ENCODE data around the gene SYK.

The SYK gene

DNA sequence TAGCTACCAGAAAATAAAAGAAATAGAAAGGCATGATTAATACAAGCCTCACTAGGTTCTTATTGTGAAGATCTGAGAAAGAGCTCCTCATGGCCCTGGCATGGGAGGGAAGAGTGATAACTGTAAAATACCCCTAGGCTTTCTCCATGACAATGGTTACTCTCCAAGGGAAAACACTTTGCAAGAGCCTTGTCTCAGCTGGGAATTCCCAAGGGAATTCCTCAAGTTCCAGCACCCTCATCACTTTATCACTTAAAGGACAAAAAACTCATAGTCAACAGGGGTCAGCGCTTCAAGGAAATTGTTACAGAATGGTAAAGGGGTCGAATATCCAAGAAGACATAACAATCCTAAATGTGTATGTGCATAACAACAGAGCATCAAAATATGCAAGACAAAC is 21.2 kb downstream of the SYK start:
- DNase-seq = no peak
- TF ChIP-seq, protein P1, sequence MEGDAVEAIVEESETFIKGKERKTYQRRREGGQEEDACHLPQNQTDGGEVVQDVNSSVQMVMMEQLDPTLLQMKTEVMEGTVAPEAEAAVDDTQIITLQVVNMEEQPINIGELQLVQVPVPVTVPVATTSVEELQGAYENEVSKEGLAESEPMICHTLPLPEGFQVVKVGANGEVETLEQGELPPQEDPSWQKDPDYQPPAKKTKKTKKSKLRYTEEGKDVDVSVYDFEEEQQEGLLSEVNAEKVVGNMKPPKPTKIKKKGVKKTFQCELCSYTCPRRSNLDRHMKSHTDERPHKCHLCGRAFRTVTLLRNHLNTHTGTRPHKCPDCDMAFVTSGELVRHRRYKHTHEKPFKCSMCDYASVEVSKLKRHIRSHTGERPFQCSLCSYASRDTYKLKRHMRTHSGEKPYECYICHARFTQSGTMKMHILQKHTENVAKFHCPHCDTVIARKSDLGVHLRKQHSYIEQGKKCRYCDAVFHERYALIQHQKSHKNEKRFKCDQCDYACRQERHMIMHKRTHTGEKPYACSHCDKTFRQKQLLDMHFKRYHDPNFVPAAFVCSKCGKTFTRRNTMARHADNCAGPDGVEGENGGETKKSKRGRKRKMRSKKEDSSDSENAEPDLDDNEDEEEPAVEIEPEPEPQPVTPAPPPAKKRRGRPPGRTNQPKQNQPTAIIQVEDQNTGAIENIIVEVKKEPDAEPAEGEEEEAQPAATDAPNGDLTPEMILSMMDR (IDR thresholded peaks at IDR 0.05; ENCODE audit: low read depth, low read length, missing control alignments) = no peak
- in situ Hi-C loops (cut with HindIII; ENCODE audit: low pct_ligation_motif_present, low sequenced_read_pairs) = no loop called here

DNA sequence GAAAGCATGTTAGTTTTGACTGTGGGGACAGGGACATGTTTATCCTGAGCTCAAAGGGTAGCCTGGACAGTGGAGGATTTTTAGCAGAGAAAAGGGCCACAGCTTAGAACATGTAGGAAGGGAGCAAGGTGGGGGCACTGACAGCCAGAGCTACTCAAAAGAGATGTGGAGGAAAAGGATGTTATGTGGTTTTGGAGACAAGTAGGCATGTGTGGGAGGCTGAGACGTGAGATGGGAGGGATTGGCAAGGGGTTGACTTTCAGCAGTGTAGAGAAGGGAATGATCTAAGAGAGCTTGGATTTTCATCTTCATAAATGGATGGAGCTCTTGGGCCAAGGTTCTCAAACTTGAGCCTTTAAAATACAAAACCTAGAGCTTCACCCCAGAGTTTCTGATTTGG is 24.0 kb downstream of the SYK start:
- no peaks in the 10 kb centered on the region for H3K27me3 ChIP-seq (replicated peaks)
- no peak overlapping the region for H3K27ac ChIP-seq
- TF ChIP-seq, protein P1 (IDR thresholded peaks at IDR 0.05; ENCODE audit: low read depth, low read length, missing control alignments) = no peak
- H3K36me3 ChIP-seq (replicated peaks) = no peaks in the 10 kb centered on the region
- no peak overlapping the region for H3K4me3 ChIP-seq (ENCODE audit: low read depth, low read length)
- in situ Hi-C loops (cut with HindIII; ENCODE audit: low pct_ligation_motif_present, low sequenced_read_pairs) = no loop called here
- no peak for DNase-seq

More for the DNA sequence above, 21.2 kb downstream of the SYK start:
- no peaks in the 10 kb centered on the region for H3K27me3 ChIP-seq (replicated peaks)
- no peaks in the 10 kb centered on the region for H3K36me3 ChIP-seq (replicated peaks)
- H3K27ac ChIP-seq = no peak overlapping the region
- H3K4me3 ChIP-seq (ENCODE audit: low read depth, low read length) = no peak overlapping the region

DNA sequence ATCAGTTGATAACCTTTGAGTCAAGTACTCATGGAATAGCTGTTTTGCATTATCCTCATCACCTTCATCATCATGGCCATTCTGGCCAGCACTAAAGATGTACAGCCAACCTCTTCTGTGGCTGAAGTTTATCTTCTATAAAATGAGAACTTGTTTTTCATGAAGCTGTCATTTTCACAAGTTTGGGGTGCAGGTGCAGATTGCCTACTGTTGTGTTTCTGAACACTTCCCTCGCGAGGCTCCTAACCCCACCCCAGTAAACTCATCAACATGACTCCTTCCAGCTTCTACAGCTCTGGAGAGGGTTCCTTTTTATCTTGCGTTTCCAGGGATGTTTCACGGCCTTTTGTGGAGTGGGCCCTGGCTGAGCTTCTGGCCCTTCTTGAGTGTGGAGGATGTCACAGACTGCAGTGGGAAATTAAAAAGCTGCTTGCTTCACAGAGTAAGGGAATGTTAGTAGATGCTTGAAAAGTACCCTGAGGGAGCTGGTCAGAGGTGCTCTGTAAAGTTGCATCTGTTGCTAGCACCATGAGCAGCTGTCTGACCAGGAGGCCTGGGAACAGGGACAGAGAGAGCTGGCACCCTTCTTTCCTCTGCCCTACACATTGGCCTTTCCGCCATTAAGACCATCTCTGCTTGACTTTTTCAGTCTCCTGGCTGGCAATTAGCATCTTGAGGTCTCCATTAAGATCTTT is 24.9 kb downstream of the SYK start:
- no peak for DNase-seq
- TF ChIP-seq, protein P1 (IDR thresholded peaks at IDR 0.05; ENCODE audit: low read depth, low read length, missing control alignments) = no peak
- no peaks in the 10 kb centered on the region for H3K36me3 ChIP-seq (replicated peaks)
- H3K4me3 ChIP-seq (ENCODE audit: low read depth, low read length) = no peak overlapping the region
- H3K27ac ChIP-seq = no peak overlapping the region
- H3K27me3 ChIP-seq (replicated peaks) = no peaks in the 10 kb centered on the region
- in situ Hi-C loops (cut with HindIII; ENCODE audit: low pct_ligation_motif_present, low sequenced_read_pairs) = no loop called here

DNA sequence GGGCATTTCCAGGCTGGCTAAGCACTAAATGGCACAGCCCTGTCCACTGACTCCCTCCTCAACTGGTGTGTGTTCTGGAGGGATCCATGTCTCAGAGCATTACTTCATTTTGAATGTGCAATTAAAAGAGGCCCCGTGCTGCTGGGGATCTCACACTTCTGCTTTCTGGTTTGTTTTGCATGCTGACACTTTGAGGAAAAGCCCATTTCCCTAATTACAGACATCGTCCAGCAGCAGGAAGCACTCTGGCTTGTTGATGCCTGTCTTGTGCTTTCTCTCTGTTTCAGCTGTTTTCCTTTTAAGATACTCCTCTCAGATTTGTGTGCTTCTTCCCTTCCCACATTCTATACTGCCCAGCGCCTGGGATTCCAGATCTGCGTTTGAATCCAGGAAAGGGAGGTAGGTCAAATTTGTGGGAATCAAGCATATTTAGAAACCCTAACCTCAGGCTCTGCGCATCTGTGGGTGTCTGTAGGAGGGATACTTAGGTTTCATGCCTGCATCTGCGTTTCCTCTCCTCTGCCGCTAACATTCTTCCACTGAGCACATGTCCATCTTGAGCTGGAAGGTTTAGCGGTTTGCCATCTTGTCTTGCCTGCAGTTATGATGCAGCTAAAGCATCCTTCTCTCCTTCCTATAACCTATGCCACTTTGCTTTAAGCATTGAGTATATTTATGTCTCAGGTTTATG is 25.7 kb downstream of the SYK start:
- no peak overlapping the region for H3K4me3 ChIP-seq (ENCODE audit: low read depth, low read length)
- H3K27ac ChIP-seq = no peak overlapping the region
- DNase-seq = no peak
- in situ Hi-C loops (cut with HindIII; ENCODE audit: low pct_ligation_motif_present, low sequenced_read_pairs) = no loop called here
- TF ChIP-seq, protein P1 (IDR thresholded peaks at IDR 0.05; ENCODE audit: low read depth, low read length, missing control alignments) = no peak
- no peaks in the 10 kb centered on the region for H3K27me3 ChIP-seq (replicated peaks)
- no peaks in the 10 kb centered on the region for H3K36me3 ChIP-seq (replicated peaks)

DNA sequence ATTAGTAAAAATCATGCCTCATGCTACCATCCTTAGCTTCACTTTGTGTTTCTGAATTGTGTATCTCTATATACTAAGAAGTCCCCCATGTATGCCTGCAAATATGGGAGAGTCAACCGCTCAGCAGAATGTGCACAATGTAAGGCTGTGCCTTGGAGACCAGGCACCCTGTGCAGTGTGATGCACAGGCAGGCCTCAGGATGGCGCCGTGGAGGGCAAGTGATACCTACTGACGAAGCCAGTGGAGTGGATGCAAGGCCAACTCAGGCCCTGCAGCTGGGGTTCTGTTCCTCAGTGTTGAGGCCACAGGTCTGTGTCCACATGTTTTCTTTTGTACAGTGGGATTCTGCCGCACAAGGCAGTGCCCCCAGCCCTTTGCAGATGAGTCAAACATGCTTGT is 28.4 kb downstream of the SYK start:
- no peaks in the 10 kb centered on the region for H3K27me3 ChIP-seq (replicated peaks)
- no peaks in the 10 kb centered on the region for H3K36me3 ChIP-seq (replicated peaks)
- in situ Hi-C loops (cut with HindIII; ENCODE audit: low pct_ligation_motif_present, low sequenced_read_pairs) = no loop called here
- no peak for DNase-seq
- TF ChIP-seq, protein P1 (IDR thresholded peaks at IDR 0.05; ENCODE audit: low read depth, low read length, missing control alignments) = no peak
- no peak overlapping the region for H3K27ac ChIP-seq
- H3K4me3 ChIP-seq (ENCODE audit: low read depth, low read length) = no peak overlapping the region

Data from brain microvascular endothelial cell (primary cell).